HepG2 (cell line): Measurements from ENCODE around the gene STON1. TPM values are rescaled to one million over a fixed set of nuclear protein-coding genes. Genes with fewer than 3 reads are reported as not detected.

Source experiments
- EEA1 ChIP-seq: sonication (generic); formaldehyde crosslinking; IDR thresholded peaks from 2 replicates; pipeline ENCODE4 v1.5.1; 2020; ENCODE audit warnings: mild to moderate bottlenecking, missing genetic modification reagents, borderline replicate concordance
- FOXA3 ChIP-seq: IDR thresholded peaks from 2 replicates; pipeline ENCODE4 v1.6.1; 2016; ENCODE audit warnings: missing genetic modification reagents, missing compliant biosample characterization
- KLF13 ChIP-seq: sonication (generic); formaldehyde crosslinking; IDR thresholded peaks from 2 replicates; pipeline ENCODE4 v1.4.0; 2020; ENCODE audit warnings: mild to moderate bottlenecking, missing genetic modification reagents
- NBN ChIP-seq: fragments of 450-650 bp; conservative IDR thresholded peaks from 2 replicates; pipeline ENCODE4 v1.6.1; 2017
- NR2F6 ChIP-seq, 2 experiments: IDR thresholded peaks; 2 replicates each; pipeline ENCODE4 v1.6.1; 2016; ENCODE audit warnings: antibody characterized with exemption in 1 of 2, mild to moderate bottlenecking in 1 of 2
- PITX1 ChIP-seq: sonication (generic); formaldehyde crosslinking; IDR thresholded peaks from 2 replicates; pipeline ENCODE4 v1.5.1; 2020; ENCODE audit warnings: mild to moderate bottlenecking, missing genetic modification reagents
- PTBP1 ChIP-seq: fragments of 200-400 bp; formaldehyde crosslinking; IDR thresholded peaks from 2 replicates; pipeline ENCODE4 v1.6.1; 2018; ENCODE audit warnings: low read length, low read depth; ENCODE audit not compliant: poor library complexity, severe bottlenecking
- RXRA ChIP-seq: sonication (generic); formaldehyde crosslinking; IDR thresholded peaks from 2 replicates; pipeline ENCODE4 v1.5.1; 2020; ENCODE audit warnings: missing genetic modification reagents
- TGIF2 ChIP-seq: IDR thresholded peaks from 2 replicates; pipeline ENCODE4 v1.6.1; 2016; ENCODE audit warnings: control low read depth, missing compliant biosample characterization
- ZBTB8A ChIP-seq: sonication (generic); formaldehyde crosslinking; IDR thresholded peaks from 2 replicates; pipeline ENCODE4 v1.4.0; 2020; ENCODE audit warnings: mild to moderate bottlenecking, low read depth, missing genetic modification reagents, borderline replicate concordance
- ZEB1 ChIP-seq: IDR thresholded peaks from 2 replicates; pipeline ENCODE4 v1.6.1; 2012; ENCODE audit warnings: mild to moderate bottlenecking, low read depth, inconsistent platforms; ENCODE audit not compliant: insufficient replicate concordance
- ZNF678 ChIP-seq: sonication (generic); formaldehyde crosslinking; IDR thresholded peaks from 2 replicates; pipeline ENCODE4 v1.4.0; 2020; ENCODE audit warnings: mild to moderate bottlenecking, missing genetic modification reagents
- ZNF746 ChIP-seq: sonication (generic); formaldehyde crosslinking; IDR thresholded peaks from 2 replicates; pipeline ENCODE4 v1.8.0; 2022; ENCODE audit warnings: mild to moderate bottlenecking, missing genetic modification reagents
- ZNF773 ChIP-seq: sonication (generic); formaldehyde crosslinking; IDR thresholded peaks from 2 replicates; pipeline ENCODE4 v1.4.0; 2020; ENCODE audit warnings: missing genetic modification reagents, borderline replicate concordance
- ZNF83 ChIP-seq: sonication (generic); formaldehyde crosslinking; IDR thresholded peaks from 2 replicates; pipeline ENCODE4 v1.4.0; 2020; ENCODE audit warnings: missing genetic modification reagents, mild to moderate bottlenecking, borderline replicate concordance
- ZNF850 ChIP-seq: sonication (generic); formaldehyde crosslinking; conservative IDR thresholded peaks from 2 replicates; pipeline ENCODE4 v1.9.0; 2021; ENCODE audit warnings: mild to moderate bottlenecking, missing genetic modification reagents
- polyA plus RNA-seq, 8 experiments: library from polyadenylated mRNA; depleted of rRNA in 3 of 8; stranded (reverse) in 7 of 8; unstranded in 1 of 8; fragments of >200 nt; fragmentation: Illumina TruSeq in 4 of 8; extraction: Trizol in 4 of 8; gene quantifications; 2 replicates each; pipeline versions ENCODE4 v1.2.1 to v1.2.3, GENCODE V29; 2011 to 2016; ENCODE audit warnings: low read depth in 4 of 8, missing spikeins in 1 of 8, mixed read lengths in 1 of 8; ENCODE audit not compliant: insufficient read depth in 1 of 8
- total RNA-seq, 5 experiments: library from RNA; depleted of rRNA; stranded (reverse); fragments of >200 nt; fragmentation: Illumina TruSeq; extraction: Trizol; gene quantifications; 2 replicates each; pipeline ENCODE4 v1.2.3, GENCODE V29; 2016; ENCODE audit warnings: low read depth in 1 of 5
- TF ChIP-seq, protein P1 (sequence below): sonication (generic); formaldehyde crosslinking; IDR thresholded peaks from 2 replicates; pipeline ENCODE4 v1.5.1; 2020; ENCODE audit warnings: missing genetic modification reagents, mild to moderate bottlenecking, borderline replicate concordance
- TF ChIP-seq, protein P2 (sequence below): sonication (generic); formaldehyde crosslinking; IDR thresholded peaks from 2 replicates; pipeline ENCODE4 v1.4.0; 2020; ENCODE audit warnings: missing genetic modification reagents
- TF ChIP-seq, protein P3 (sequence below): sonication (generic); formaldehyde crosslinking; IDR thresholded peaks from 2 replicates; pipeline ENCODE4 v1.4.0; 2020; ENCODE audit warnings: missing genetic modification reagents
- TF ChIP-seq, protein P4 (sequence below): fragments of 450-650 bp; IDR thresholded peaks from 2 replicates; pipeline ENCODE4 v1.6.1; 2017; ENCODE audit warnings: mild to moderate bottlenecking
- TF ChIP-seq, protein P5 (sequence below): sonication (generic); formaldehyde crosslinking; IDR thresholded peaks from 2 replicates; pipeline ENCODE4 v1.5.1; 2020; ENCODE audit warnings: missing genetic modification reagents, mild to moderate bottlenecking, borderline replicate concordance
- TF ChIP-seq, protein P6 (sequence below): IDR thresholded peaks from 2 replicates; pipeline ENCODE4 v1.6.1; 2012; ENCODE audit warnings: inconsistent platforms

Gene STON1
- total and polyA plus RNA-seq, 2 of the 13 experiments (the other 11 are each of a cell fraction or from before 2014, with no cell fraction given): 0.09 to 0.28 TPM

DNA sequence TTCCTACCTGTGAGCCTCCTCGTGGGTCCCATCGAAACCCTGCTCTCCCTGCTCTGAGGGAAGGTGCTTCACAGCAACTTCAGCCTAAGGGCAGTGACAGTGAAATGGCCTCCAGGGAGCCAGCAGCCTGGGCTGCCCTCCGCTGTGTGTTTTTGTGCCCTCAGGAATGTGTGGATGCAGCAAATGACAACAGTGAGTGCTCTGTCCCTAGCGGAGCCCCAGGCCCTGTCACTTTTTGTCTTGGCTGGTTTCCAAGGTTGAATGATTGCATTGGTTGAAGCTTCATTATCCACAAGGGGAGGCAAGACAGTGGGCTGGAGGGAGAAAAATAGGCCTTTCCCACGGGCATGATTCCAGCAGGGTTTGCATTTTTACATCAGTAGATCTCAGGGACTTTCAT, 42.9 kb downstream of the STON1 start (continued):
- TF ChIP-seq TGIF2 (CRISPR knock-in tag) (0 out of 2 replicates have a peak, but pooled peaks have one; percentile 46), EEA1 (CRISPR knock-in tag) (no peak), ZNF850 (CRISPR knock-in tag) (no peak), PITX1 (0 out of 2 replicates have a peak, but pooled peaks have one; percentile 27), ZEB1 (no peak), PTBP1 (no peak), ZBTB8A (CRISPR knock-in tag) (no peak), ZNF746 (CRISPR knock-in tag) (no peak), NBN (no peak), ZNF678 (CRISPR knock-in tag) (no peak), ZNF773 (CRISPR knock-in tag) (no peak), FOXA3 (peak; percentile 60), RXRA (CRISPR knock-in tag) (peak; percentile 44; the same call in 1 of the 2 replicates), NR2F6 (IDR thresholded peaks at IDR 0.05) (no peak), NR2F6 (CRISPR knock-in tag; IDR thresholded peaks at IDR 0.05) (0 out of 2 replicates have a peak, but pooled peaks have one; percentile 11), ZNF83 (no peak), KLF13 (CRISPR knock-in tag) (no peak)
- TF ChIP-seq, protein P1, sequence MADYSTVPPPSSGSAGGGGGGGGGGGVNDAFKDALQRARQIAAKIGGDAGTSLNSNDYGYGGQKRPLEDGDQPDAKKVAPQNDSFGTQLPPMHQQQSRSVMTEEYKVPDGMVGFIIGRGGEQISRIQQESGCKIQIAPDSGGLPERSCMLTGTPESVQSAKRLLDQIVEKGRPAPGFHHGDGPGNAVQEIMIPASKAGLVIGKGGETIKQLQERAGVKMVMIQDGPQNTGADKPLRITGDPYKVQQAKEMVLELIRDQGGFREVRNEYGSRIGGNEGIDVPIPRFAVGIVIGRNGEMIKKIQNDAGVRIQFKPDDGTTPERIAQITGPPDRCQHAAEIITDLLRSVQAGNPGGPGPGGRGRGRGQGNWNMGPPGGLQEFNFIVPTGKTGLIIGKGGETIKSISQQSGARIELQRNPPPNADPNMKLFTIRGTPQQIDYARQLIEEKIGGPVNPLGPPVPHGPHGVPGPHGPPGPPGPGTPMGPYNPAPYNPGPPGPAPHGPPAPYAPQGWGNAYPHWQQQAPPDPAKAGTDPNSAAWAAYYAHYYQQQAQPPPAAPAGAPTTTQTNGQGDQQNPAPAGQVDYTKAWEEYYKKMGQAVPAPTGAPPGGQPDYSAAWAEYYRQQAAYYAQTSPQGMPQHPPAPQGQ: no peak
- TF ChIP-seq, protein P2, sequence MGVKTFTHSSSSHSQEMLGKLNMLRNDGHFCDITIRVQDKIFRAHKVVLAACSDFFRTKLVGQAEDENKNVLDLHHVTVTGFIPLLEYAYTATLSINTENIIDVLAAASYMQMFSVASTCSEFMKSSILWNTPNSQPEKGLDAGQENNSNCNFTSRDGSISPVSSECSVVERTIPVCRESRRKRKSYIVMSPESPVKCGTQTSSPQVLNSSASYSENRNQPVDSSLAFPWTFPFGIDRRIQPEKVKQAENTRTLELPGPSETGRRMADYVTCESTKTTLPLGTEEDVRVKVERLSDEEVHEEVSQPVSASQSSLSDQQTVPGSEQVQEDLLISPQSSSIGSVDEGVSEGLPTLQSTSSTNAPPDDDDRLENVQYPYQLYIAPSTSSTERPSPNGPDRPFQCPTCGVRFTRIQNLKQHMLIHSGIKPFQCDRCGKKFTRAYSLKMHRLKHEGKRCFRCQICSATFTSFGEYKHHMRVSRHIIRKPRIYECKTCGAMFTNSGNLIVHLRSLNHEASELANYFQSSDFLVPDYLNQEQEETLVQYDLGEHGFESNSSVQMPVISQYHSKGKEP (CRISPR knock-in tag): no peak
- TF ChIP-seq, protein P3, sequence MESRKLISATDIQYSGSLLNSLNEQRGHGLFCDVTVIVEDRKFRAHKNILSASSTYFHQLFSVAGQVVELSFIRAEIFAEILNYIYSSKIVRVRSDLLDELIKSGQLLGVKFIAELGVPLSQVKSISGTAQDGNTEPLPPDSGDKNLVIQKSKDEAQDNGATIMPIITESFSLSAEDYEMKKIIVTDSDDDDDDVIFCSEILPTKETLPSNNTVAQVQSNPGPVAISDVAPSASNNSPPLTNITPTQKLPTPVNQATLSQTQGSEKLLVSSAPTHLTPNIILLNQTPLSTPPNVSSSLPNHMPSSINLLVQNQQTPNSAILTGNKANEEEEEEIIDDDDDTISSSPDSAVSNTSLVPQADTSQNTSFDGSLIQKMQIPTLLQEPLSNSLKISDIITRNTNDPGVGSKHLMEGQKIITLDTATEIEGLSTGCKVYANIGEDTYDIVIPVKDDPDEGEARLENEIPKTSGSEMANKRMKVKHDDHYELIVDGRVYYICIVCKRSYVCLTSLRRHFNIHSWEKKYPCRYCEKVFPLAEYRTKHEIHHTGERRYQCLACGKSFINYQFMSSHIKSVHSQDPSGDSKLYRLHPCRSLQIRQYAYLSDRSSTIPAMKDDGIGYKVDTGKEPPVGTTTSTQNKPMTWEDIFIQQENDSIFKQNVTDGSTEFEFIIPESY (CRISPR knock-in tag): no peak
- TF ChIP-seq, protein P4, sequence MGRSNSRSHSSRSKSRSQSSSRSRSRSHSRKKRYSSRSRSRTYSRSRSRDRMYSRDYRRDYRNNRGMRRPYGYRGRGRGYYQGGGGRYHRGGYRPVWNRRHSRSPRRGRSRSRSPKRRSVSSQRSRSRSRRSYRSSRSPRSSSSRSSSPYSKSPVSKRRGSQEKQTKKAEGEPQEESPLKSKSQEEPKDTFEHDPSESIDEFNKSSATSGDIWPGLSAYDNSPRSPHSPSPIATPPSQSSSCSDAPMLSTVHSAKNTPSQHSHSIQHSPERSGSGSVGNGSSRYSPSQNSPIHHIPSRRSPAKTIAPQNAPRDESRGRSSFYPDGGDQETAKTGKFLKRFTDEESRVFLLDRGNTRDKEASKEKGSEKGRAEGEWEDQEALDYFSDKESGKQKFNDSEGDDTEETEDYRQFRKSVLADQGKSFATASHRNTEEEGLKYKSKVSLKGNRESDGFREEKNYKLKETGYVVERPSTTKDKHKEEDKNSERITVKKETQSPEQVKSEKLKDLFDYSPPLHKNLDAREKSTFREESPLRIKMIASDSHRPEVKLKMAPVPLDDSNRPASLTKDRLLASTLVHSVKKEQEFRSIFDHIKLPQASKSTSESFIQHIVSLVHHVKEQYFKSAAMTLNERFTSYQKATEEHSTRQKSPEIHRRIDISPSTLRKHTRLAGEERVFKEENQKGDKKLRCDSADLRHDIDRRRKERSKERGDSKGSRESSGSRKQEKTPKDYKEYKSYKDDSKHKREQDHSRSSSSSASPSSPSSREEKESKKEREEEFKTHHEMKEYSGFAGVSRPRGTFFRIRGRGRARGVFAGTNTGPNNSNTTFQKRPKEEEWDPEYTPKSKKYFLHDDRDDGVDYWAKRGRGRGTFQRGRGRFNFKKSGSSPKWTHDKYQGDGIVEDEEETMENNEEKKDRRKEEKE: no peak
- TF ChIP-seq, protein P5, sequence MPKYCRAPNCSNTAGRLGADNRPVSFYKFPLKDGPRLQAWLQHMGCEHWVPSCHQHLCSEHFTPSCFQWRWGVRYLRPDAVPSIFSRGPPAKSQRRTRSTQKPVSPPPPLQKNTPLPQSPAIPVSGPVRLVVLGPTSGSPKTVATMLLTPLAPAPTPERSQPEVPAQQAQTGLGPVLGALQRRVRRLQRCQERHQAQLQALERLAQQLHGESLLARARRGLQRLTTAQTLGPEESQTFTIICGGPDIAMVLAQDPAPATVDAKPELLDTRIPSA (CRISPR knock-in tag): no peak
- TF ChIP-seq, protein P6, sequence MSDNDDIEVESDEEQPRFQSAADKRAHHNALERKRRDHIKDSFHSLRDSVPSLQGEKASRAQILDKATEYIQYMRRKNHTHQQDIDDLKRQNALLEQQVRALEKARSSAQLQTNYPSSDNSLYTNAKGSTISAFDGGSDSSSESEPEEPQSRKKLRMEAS: peak; percentile 38; the same call in 1 of the 2 replicates
